Activated T-cell treated with anti-CD3 and anti-CD28 coated beads for 1 hour (primary cell): ENCODE measurements around the gene NHSL1.
A peak's percentile ranks its signal among the peaks of the same experiment; 100 is the strongest.

ENCODE experiments used
- DNase-seq: peaks from one replicate; pipeline ENCODE4 v3.0.0-alpha.2; 2020; ENCODE audit warnings: low read depth

The NHSL1 gene

GRCh38 chr6:138465007-138465645 is 34.2 kb downstream of the NHSL1 start:
- DNase-seq = no peak

- DNase-seq = no peak
Measured at GRCh38 chr6:138464085-138464484, 35.2 kb downstream of the NHSL1 start.

DNA sequence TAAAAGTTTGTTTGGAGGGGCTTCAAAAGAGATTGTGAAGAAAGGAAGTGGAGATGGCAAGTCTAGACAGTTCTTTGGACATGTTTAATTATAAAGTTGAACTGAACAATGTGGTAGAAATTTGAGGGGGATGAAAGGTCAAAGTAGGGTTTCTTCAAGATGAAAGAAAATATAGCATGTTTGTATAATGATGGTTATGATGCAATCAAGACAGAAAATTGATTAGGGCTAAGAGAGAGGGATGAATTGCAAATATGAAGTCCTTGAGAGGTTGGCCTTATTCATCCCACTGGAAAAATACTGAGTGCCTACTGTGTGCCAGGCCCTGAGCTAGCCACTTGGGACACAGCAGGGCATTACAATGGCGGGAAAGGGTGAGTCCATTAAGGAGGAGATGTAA is 37.6 kb downstream of the NHSL1 start:
- no peak for DNase-seq

DNA sequence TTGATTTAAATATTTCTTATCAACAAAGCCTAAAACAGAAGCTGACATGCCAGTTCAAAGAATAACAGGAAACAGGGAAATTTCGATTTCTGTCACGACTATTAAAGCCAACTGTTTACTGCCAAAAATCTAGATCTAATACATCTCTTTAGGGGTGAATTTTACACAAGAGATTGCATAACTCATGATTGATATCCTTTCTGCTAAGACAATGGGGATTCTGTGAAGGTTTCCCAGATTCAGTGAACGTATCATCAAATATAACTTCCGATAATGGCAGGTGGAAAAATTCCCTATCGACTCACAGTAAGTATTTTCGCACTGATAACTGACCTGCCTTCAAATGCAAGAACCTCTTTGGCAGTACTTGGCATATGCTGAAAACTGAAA is 42.9 kb downstream of the NHSL1 start:
- DNase-seq = no peak

DNA sequence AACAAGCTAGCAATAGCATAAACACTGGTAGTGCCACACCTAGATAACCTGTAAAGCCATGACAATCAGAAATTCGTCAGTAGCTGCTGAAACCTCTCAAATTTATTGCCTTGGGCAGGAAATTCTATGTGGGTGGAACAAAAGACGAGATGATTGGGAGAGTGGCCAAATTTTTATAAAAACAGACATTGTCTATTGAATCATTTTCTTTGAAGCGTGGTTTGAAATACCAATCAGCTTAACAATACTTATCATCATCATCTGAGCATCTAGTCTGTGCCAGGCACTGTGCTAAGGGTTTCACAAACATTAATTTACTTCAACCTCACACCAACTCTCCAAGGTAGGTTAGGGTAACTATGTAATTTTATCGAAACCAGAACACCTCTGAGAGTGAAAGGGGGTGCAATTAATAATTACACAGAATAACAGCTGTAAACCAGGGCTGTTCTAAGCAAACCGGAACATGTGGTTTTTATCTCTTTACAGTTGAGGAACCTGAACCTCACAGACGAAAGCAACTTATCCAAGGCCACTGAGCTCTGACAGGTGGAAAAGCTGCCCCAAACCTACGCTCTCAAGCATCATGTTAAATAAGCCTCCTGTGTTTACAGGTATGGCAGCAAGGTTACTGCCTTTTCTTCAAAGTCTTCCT is 43.4 kb downstream of the NHSL1 start:
- DNase-seq = no peak

DNA sequence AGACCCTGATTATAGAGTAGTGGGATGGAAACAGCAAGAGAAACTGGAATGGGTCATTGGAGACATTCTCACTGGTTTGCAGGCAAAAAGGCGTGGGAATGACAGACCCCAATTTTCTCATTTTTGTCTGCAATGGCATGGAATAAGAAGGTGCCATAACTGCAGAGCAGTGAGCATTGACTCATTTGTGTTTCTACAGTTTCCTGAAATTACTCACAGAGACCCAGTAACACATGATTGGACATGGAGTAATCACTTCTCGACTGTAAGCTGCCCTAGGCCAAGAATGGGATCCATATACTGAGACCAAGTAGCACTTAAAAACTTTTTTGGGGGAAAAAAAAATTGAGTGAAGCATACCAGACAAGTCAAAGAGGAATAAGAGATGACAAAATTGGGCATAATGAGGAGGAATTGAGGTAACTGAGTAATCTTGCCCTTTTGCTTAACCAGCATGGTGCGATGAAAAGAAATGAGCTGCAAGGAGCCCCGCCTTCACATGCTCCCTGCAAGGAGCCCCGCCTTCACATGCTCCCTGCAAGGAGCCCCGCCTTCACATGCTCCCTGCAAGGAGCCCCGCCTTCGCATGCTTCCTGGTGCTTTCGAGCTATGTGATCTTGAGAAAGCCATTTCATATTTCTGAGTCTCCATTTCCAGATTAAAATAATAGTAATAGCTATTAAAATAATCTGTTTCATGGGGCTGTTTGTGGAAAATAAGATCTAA is 44.1 kb downstream of the NHSL1 start:
- DNase-seq = peak; percentile 48

- no peak for DNase-seq
Measured at GRCh38 chr6:138451043-138451442, 48.3 kb downstream of the NHSL1 start.

- no peak for DNase-seq
Measured at GRCh38 chr6:138450445-138450844, 48.8 kb downstream of the NHSL1 start.

DNA sequence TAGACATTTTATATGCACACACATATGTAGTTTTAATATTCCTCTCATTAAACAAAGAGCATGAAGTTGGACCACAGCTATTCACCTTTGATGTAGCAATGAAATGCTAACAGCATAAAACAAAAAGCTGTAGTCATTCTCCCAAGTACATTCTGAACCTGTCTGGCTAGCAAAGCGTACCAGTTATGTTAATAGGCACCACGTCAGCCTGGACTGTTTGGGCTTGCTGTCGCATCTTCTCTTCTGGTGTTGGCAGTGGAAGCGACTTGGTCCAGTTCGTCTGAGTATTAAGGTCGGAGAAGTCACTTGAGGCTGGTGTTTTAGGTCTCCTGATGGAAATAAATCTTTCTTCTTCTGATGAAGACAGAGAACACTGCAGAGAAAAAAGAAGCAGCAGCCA is 52.5 kb downstream of the NHSL1 start:
- no peak for DNase-seq

DNA sequence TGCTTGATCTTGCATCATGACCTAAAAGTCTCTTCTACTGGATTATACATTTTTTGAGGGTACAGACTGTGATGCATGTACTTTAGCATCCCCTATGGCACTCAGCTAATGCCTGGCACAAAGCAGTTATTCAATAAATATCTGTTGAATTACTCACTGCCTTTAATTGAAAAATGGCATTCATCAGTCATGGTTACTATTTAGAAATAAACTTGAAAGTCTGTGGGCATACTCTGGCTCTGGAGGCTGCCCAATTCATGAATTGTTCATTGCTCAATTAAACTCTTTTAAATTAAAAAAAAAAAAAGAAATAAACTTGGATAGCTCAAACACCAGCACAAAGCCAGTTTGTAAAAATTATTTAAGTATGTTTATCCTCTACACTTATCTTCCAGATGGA is 55.3 kb downstream of the NHSL1 start:
- no peak for DNase-seq

GRCh38 chr6:138442663-138443062 is 56.6 kb downstream of the NHSL1 start:
- no peak for DNase-seq

DNA sequence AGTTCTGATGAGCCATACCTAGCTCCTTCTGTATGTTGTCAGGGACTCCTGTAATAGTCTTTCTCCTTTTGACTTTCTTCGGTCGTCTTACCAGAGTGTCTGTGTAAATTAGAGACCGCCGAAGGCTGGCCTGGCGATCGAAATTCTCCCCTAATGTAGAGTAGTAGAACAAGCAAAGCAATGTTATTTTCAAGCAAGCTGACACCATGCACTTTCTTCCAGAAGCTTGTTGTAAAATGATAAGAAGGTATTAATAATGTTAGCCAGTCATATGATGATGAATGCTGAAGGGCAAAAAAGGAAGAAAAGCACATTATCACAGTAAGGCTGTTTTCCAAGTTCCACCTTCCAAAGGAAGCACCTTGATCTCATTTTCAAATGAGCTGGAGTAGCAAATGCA is 57.3 kb downstream of the NHSL1 start:
- DNase-seq = no peak

DNA sequence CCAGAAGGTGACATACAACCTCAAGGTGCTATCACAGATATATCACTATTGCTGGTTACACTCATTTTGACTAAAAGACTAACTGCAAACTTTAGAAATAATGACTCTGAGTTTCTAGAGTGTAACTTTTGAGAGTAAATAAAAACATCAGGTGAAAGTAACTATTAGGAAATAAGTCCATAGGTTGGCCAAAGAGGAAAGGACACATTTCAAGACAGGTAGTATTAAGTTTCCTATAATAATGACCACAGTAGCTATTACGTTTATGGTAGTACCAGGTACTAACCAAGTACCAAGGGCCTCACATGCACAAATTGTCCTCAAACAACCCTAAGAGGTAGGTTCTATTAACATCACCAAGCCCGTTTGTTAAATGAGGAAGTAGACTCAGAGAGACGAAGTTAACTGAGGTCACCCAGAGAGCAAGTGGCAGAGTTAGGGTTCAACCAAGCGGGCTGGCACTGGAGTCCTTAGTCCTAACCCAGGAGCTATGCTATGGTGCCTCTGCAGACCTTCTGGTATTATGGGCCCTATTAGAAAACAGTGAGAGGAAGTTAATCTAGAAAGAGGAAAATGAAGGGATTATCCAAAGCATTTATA is 58.4 kb downstream of the NHSL1 start:
- no peak for DNase-seq

DNA sequence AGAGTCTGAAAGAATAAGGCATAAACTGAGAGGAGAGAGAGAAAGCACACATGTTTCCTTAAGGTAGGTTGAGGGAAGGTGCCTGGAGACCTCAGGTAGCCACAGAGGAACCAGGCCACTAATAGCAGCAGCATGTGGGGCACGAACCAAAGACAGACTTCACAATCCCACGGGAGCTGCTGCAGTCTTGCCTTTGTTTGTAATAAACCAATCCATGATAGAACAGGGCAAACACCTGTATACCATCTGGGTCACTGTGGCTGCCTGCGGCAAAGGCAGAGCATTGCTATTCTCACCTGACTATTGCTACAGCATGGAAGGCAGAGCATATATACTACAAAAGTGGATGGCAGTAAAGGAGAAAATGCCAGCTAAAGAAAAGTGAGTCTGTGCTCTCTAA is 59.0 kb downstream of the NHSL1 start:
- no peak for DNase-seq

DNA sequence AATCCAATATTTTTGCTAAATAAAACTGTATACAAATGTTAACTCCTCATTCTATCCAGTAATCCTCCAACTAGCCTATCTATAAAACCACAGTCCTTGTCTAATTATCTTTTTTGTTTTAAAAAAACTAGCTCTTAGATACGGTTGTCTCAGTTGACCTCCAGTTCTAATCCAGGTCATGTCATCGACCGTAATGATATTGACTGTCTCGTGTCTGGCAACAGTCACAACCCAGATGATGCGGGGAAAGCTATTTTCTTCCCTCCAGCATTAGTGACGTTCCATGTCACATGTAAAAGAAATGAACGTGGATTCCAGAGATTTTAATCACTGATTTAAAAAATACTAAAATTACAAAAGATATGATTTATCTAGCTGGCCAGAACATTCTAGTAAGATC is 59.7 kb downstream of the NHSL1 start:
- no peak for DNase-seq

- no peak for DNase-seq
Measured at GRCh38 chr6:138434925-138435324, 64.4 kb downstream of the NHSL1 start.

DNA sequence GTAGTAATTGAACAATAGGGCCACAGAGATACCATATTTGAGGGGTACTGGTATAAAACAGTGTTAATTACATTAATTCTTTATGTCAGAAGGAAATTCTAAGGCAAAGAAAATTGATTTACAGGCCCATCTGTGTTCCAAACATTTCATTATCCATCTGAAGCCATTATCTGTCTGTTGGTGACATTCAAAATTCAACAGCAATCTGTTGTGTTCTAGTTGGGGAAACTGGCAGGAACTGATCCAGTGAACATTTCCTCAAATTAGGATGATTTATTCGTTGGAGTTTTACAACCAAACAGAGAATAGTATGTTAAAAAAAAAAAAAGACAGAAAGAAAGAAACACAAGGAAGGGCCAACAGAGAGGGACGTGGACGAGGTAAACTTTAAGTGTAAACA is 65.2 kb downstream of the NHSL1 start:
- DNase-seq = no peak

GRCh38 chr6:138432063-138432356 is 67.3 kb downstream of the NHSL1 start:
- no peak for DNase-seq

- no peak for DNase-seq
Measured at GRCh38 chr6:138431256-138432062, 67.8 kb downstream of the NHSL1 start.

DNA sequence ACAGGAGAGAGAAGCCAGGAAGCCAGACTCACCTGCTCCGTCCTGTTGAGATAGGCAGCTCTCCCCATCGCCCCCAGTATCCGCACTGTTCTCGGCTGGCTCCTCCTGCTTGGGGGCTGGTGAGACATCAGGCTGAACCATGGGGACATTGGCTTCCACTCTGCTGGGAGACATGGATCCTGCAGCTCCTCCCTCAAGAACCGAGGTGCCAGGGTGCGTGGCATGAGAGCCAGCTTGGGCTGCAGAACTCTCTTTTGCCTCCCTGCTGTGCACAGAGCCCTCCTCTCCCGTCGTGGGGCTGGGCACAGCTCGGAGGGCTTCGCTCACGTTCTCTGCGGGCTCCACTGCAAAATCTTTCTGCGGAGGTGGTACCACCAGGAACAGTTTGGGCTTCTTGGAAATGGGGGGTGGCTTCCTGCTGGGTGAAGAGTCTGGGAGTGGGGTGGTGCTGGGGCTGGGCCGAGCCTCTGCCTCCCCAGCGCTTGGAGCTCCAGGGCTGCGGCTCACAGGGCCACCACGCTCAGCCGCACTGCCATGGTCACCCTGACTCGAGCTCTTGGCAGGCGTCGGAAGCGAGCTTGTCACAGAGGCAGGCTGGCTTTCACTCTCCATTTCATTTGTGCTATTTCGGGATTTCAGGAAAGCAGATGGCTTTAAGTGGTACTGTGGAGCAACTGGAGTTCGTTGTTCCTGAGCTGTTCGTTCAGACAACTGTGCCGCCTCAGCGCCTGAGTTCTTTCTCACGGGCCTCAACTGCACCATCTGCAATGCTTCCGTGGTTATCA is 68.7 kb downstream of the NHSL1 start:
- no peak for DNase-seq

GRCh38 chr6:138429761-138430160 is 69.5 kb downstream of the NHSL1 start:
- no peak for DNase-seq
